ENCODE measurements around the gene EID3.
"Not testable (repeated sequence)": the region's sequence is repeated elsewhere in the genome, so short reads cannot be mapped to it uniquely, and the experiment has no call there.

Gene EID3

DNA sequence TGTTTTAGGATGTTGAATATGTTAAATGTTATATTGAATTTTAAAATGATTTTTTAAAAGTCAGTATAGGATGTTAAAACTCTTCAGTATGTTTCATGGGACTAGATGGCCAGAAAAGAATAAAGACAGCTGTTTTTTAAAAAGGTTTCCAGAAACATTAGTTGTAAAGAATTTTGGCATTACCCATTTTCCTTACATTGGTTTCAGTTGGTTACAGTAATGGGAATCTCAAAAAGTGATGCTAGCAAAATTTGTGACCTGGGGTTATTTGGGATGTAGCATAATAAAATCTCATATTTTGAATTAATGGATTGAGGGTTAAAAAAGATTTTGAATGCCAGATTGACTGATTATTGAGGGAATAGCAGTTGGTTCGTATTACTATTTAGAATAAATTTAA is 25.3 kb downstream of the EID3 start:
- Histone ChIP-seq H3K27ac (no peak overlapping the region), H3K36me3 (ENCODE audit: insufficient read depth) (peaks cover 18% of the 10 kb centered on the region; the same call in 1 of the 2 replicates), H2AFZ (ENCODE audit: low read depth) (no peak overlapping the region)

GRCh38 chr12:104329707-104330532 is 26.4 kb downstream of the EID3 start:
- Histone ChIP-seq H3K36me3 (ENCODE audit: insufficient read depth) (peaks cover 23% of the 10 kb centered on the region; the same call in 1 of the 2 replicates), H2AFZ (ENCODE audit: low read depth) (no peak overlapping the region), H3K79me2 (ENCODE audit: insufficient read depth, low read depth) (no peaks in the 10 kb centered on the region), H3K4me3 (IDR thresholded peaks at IDR 0.05; ENCODE audit: insufficient read depth, low read depth, low read length) (no peak overlapping the region), H4K20me1 (ENCODE audit: insufficient read depth) (no peaks in the 10 kb centered on the region), H3K4me2 (no peak overlapping the region), H3K9ac (no peak overlapping the region), H3K27ac (no peak overlapping the region), H3K4me1 (ENCODE audit: low read depth, poor library complexity, severe bottlenecking) (no peaks in the 10 kb centered on the region), H3K27me3 (ENCODE audit: insufficient read depth, low read depth) (no peaks in the 10 kb centered on the region)
- TF ChIP-seq, protein P1, sequence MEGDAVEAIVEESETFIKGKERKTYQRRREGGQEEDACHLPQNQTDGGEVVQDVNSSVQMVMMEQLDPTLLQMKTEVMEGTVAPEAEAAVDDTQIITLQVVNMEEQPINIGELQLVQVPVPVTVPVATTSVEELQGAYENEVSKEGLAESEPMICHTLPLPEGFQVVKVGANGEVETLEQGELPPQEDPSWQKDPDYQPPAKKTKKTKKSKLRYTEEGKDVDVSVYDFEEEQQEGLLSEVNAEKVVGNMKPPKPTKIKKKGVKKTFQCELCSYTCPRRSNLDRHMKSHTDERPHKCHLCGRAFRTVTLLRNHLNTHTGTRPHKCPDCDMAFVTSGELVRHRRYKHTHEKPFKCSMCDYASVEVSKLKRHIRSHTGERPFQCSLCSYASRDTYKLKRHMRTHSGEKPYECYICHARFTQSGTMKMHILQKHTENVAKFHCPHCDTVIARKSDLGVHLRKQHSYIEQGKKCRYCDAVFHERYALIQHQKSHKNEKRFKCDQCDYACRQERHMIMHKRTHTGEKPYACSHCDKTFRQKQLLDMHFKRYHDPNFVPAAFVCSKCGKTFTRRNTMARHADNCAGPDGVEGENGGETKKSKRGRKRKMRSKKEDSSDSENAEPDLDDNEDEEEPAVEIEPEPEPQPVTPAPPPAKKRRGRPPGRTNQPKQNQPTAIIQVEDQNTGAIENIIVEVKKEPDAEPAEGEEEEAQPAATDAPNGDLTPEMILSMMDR (conservative IDR thresholded peaks at IDR 0.05; ENCODE audit: low read depth, low read length) = no peak

More for the DNA sequence above, 25.3 kb downstream of the EID3 start:
- H3K4me3 ChIP-seq (IDR thresholded peaks at IDR 0.05; ENCODE audit: insufficient read depth, low read depth, low read length) = no peak overlapping the region
- no peaks in the 10 kb centered on the region for H3K27me3 ChIP-seq (ENCODE audit: insufficient read depth, low read depth)
- no peak overlapping the region for H3K4me2 ChIP-seq
- TF ChIP-seq, protein P1 (conservative IDR thresholded peaks at IDR 0.05; ENCODE audit: low read depth, low read length) = no peak
- no peaks in the 10 kb centered on the region for H3K4me1 ChIP-seq (ENCODE audit: low read depth, poor library complexity, severe bottlenecking)
- no peak overlapping the region for H3K9ac ChIP-seq
- H3K79me2 ChIP-seq (ENCODE audit: insufficient read depth, low read depth) = no peaks in the 10 kb centered on the region
- H4K20me1 ChIP-seq (ENCODE audit: insufficient read depth) = no peaks in the 10 kb centered on the region

DNA sequence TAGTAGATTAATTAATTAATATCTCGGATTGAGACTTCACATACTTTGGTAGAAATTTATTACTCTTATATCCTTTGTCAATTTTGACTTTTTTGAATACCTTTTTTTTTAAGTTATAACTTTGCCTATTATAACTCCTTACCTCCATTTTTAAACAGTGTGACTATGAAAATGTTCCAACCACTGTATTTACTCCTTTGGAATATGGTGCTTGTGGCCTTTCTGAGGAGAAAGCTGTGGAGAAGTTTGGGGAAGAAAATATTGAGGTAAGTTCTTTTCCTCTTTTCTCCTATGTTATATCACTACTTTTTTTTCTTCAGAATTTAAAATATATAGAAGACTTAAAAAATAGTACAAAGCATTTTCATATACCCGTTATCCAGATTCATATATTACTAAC is 27.8 kb downstream of the EID3 start:
- Histone ChIP-seq H3K4me3 (IDR thresholded peaks at IDR 0.05; ENCODE audit: insufficient read depth, low read depth, low read length) (no peak overlapping the region), H3K4me1 (ENCODE audit: low read depth, poor library complexity, severe bottlenecking) (no peaks in the 10 kb centered on the region), H3K4me2 (no peak overlapping the region), H2AFZ (ENCODE audit: low read depth) (no peak overlapping the region), H3K79me2 (ENCODE audit: insufficient read depth, low read depth) (no peaks in the 10 kb centered on the region), H3K27me3 (ENCODE audit: insufficient read depth, low read depth) (no peaks in the 10 kb centered on the region), H3K36me3 (ENCODE audit: insufficient read depth) (peaks cover 20% of the 10 kb centered on the region; the same call in 1 of the 2 replicates), H3K27ac (no peak overlapping the region), H4K20me1 (ENCODE audit: insufficient read depth) (no peaks in the 10 kb centered on the region), H3K9ac (no peak overlapping the region)
- TF ChIP-seq, protein P1 (conservative IDR thresholded peaks at IDR 0.05; ENCODE audit: low read depth, low read length) = no peak

DNA sequence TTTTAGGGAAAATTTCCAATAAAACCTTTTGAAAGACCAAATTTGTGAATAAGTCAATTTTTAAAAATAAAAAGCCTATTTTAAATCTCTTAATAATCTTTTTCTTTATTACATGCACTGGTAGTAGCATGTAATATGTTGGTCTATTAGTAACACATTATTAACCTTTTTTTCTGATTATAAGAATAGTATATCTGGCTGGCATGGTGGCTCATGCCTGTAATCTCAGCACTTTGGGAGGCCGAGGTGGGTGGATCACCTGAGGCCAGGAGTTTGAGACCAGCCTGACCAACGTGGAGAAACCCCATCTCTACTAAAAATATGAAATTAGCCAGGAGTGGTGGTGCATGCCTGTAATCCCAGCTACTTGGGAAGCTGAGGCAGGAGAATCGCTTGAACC is 28.7 kb downstream of the EID3 start:
- H3K79me2 ChIP-seq (ENCODE audit: insufficient read depth, low read depth); H3K4me2 ChIP-seq; H4K20me1 ChIP-seq (ENCODE audit: insufficient read depth); H3K27ac ChIP-seq; H3K9ac ChIP-seq; H2AFZ ChIP-seq (ENCODE audit: low read depth); H3K4me3 ChIP-seq (IDR thresholded peaks at IDR 0.05; ENCODE audit: insufficient read depth, low read depth, low read length); H3K27me3 ChIP-seq (ENCODE audit: insufficient read depth, low read depth); H3K4me1 ChIP-seq (ENCODE audit: low read depth, poor library complexity, severe bottlenecking): not testable (repeated sequence)
- peaks cover 20% of the 10 kb centered on the region; the same call in 1 of the 2 replicates for H3K36me3 ChIP-seq (ENCODE audit: insufficient read depth)

- Histone ChIP-seq H3K36me3 (ENCODE audit: insufficient read depth) (peaks cover 20% of the 10 kb centered on the region; the same call in 1 of the 2 replicates), H3K79me2 (ENCODE audit: insufficient read depth, low read depth) (no peaks in the 10 kb centered on the region), H3K27me3 (ENCODE audit: insufficient read depth, low read depth) (no peaks in the 10 kb centered on the region), H3K4me1 (ENCODE audit: low read depth, poor library complexity, severe bottlenecking) (no peaks in the 10 kb centered on the region), H2AFZ (ENCODE audit: low read depth) (no peak overlapping the region), H3K4me2 (no peak overlapping the region), H4K20me1 (ENCODE audit: insufficient read depth) (no peaks in the 10 kb centered on the region), H3K4me3 (IDR thresholded peaks at IDR 0.05; ENCODE audit: insufficient read depth, low read depth, low read length) (no peak overlapping the region), H3K27ac (no peak overlapping the region), H3K9ac (no peak overlapping the region)
- TF ChIP-seq, protein P1 (conservative IDR thresholded peaks at IDR 0.05; ENCODE audit: low read depth, low read length) = no peak
Observed at GRCh38 chr12:104333692-104334255, 30.2 kb downstream of the EID3 start.

Measured in KMS-11 (cell line).